GM12878 (cell line): ENCODE measurements around the gene CELSR1. TPM values are rescaled to one million over a fixed set of nuclear protein-coding genes. Genes with fewer than 3 reads are reported as not detected.

Experiments
- ATAC-seq: fragments of 200-7000 bp; cut with Tn5 transposase; 3 replicates; pipeline ENCODE4 v1.9.1; 2020; ENCODE audit warnings: mild to moderate bottlenecking, moderate library complexity
- BruUV-seq: library from RNA; stranded (reverse); fragments of 400-500 nt; replicated peaks from 2 replicates; lab custom pipeline; 2021; lab: Mats Ljungman, UMichigan
- CTCF ChIA-PET: fragments of 300-600 bp; sonication (Branson Sonifier 250); formaldehyde crosslinking; extraction: SDS; loops from one replicate; lab custom pipeline; 2021; ENCODE audit warnings: inconsistent platforms; lab: Yijun Ruan, JAX
- POLR2A ChIA-PET: fragments of 350-600 bp; formaldehyde crosslinking; extraction: SDS; loops from one replicate; lab custom pipeline; 2021; ENCODE audit warnings: inconsistent platforms; lab: Charles Lee
- RAD21 ChIA-PET: fragments of 300-600 bp; sonication (Branson Sonifier 250); formaldehyde crosslinking; loops from one replicate; lab custom pipeline; 2023; ENCODE audit warnings: antibody characterized with exemption; ENCODE audit not compliant: unreplicated experiment; lab: Charles Lee
- SMC1A ChIA-PET: fragments of 300-600 bp; sonication (Branson Sonifier 250); formaldehyde crosslinking; loops from one replicate; lab custom pipeline; 2023; ENCODE audit not compliant: unreplicated experiment, uncharacterized antibody; lab: Charles Lee
- DNase-seq: peaks from one replicate; pipeline ENCODE4 v3.0.0-alpha.2; 2011; ENCODE audit warnings: low read depth, low spot score
- FAIRE-seq: peaks from 3 replicates; lab custom pipeline; 2011; peaks lifted over from hg19 to GRCh38; lab: Jason Lieb, UNC
- H2AFZ ChIP-seq: 2 replicates; pipeline ENCODE4 v1.6.0; 2011; ENCODE audit warnings: low read depth, low read length, control low read depth; ENCODE audit not compliant: control insufficient read depth
- H3K27ac ChIP-seq: 2 replicates; pipeline ENCODE4 v1.5.1; 2011; ENCODE audit warnings: control low read depth; ENCODE audit not compliant: control insufficient read depth, insufficient read depth
- H3K27me3 ChIP-seq, 2 experiments: replicated peaks in 1 of 2; 2 replicates each; pipeline versions ENCODE4 v1.6.0 to v1.6.1; 2011; ENCODE audit warnings: low read length in 1 of 2; ENCODE audit not compliant: control insufficient read depth in 2 of 2, insufficient read depth in 2 of 2
- H3K36me3 ChIP-seq, 2 experiments: 2 replicates each; pipeline ENCODE4 v1.5.1; 2011; ENCODE audit warnings: low read length in 1 of 2; ENCODE audit not compliant: control insufficient read depth in 2 of 2, insufficient read depth in 2 of 2
- H3K4me1 ChIP-seq: 2 replicates; pipeline ENCODE4 v1.6.1; 2011; ENCODE audit warnings: mild to moderate bottlenecking, low read length, moderate library complexity, mixed read lengths; ENCODE audit not compliant: control insufficient read depth, insufficient read depth
- H3K4me2 ChIP-seq: 2 replicates; pipeline ENCODE4 v1.6.0; 2011; ENCODE audit warnings: control low read depth; ENCODE audit not compliant: control insufficient read depth, insufficient read depth
- H3K4me3 ChIP-seq: fragments of 200-600 bp; sonication (generic); 2 replicates; pipeline ENCODE4 v1.5.1; 2016
- H3K79me2 ChIP-seq: 2 replicates; pipeline ENCODE4 v1.6.0; 2011; ENCODE audit warnings: low read length; ENCODE audit not compliant: control insufficient read depth, insufficient read depth
- H3K9ac ChIP-seq: 2 replicates; pipeline ENCODE4 v1.8.0; 2011; ENCODE audit warnings: low read length, control low read depth, mixed read lengths; ENCODE audit not compliant: control insufficient read depth, insufficient read depth
- H3K9me3 ChIP-seq: replicated peaks from 3 replicates; pipeline ENCODE4 v1.5.1; 2011; ENCODE audit warnings: mild to moderate bottlenecking, low read length; ENCODE audit not compliant: control insufficient read depth, insufficient read depth
- H4K20me1 ChIP-seq: 2 replicates; pipeline ENCODE4 v1.6.0; 2011; ENCODE audit not compliant: control insufficient read depth, insufficient read depth
- RUNX3 ChIP-seq: IDR thresholded peaks from 2 replicates; pipeline ENCODE4 v1.6.1; 2012; ENCODE audit warnings: low read length, inconsistent platforms
- ZNF687 ChIP-seq: fragments of 450-650 bp; IDR thresholded peaks from 2 replicates; pipeline ENCODE4 v1.6.1; 2017; ENCODE audit warnings: mild to moderate bottlenecking, moderate library complexity
- WGBS: methylation state at CpG from one replicate; pipeline ENCODE4 v1.1.6; 2016; ENCODE audit warnings: low lambda C conversion rate; ENCODE audit not compliant: insufficient replicate concordance, insufficient coverage; ENCODE audit errors: missing lambda C conversion rate; 5-methylcytosine and 5-hydroxymethylcytosine counted together
- in situ Hi-C: fragments of 300-500 bp; cut with MboI; formaldehyde crosslinking; loops from 9 replicates; pipeline ENCODE4 v1.14.3; 2018; ENCODE audit warnings: mixed read lengths
- intact Hi-C: fragments of 100-400 bp; cut with micrococcal nuclease; formaldehyde crosslinking; loops from one replicate; pipeline ENCODE4 v1.14.2; 2022; ENCODE audit not compliant: unreplicated experiment
- polyA plus RNA-seq, 11 experiments: library from polyadenylated mRNA; depleted of rRNA in 4 of 11; unstranded in 6 of 11; stranded (reverse) in 5 of 11; fragments of >200 nt; fragmentation: Nextera tagmentation in 4 of 11; fragmentation: Illumina TruSeq in 1 of 11; extraction: Ambion mirVana in 4 of 11; extraction: Trizol in 1 of 11; gene quantifications; 1 replicate in 1 of 11; 2 replicates in 10 of 11; pipeline versions ENCODE4 v1.2.1 to v1.2.3, GENCODE V29; 2011 to 2016; ENCODE audit warnings: inconsistent platforms in 2 of 11, missing spikeins in 2 of 11, low read depth in 1 of 11
- total RNA-seq, 4 experiments: library from RNA; depleted of rRNA in 3 of 4; stranded (reverse); fragments of >200 nt in 3 of 4; fragmentation: Illumina TruSeq in 1 of 4; extraction: Trizol in 1 of 4; gene quantifications; 2 replicates each; pipeline versions ENCODE4 v1.2.1 to v1.2.3, GENCODE V29; 2013 to 2021

CELSR1 gene
- total and polyA plus RNA-seq, 10 of the 15 experiments (the other 5 are each of a cell fraction or from before 2014, with no cell fraction given) = 0.05 to 1.7 (median 0.35) TPM; not detected in 2

GRCh38 chr22:46413725-46414379, 123.6 kb downstream of the CELSR1 start:
- Histone ChIP-seq H3K27ac (no peak overlapping the region), H3K79me2 (no peaks in the 10 kb centered on the region), H3K9ac (no peak overlapping the region), H3K4me1 (peaks cover 6% of the 10 kb centered on the region; the same call in 1 of the 2 replicates), H3K9me3 (no peaks in the 10 kb centered on the region; the same call in 2 of the 3 replicates), H3K4me2 (no peak overlapping the region), H3K4me3 (no peak overlapping the region), H2AFZ (no peak overlapping the region), H3K27me3 (no peaks in the 10 kb centered on the region), H4K20me1 (no peaks in the 10 kb centered on the region), H3K36me3 (no peaks in the 10 kb centered on the region)
- ATAC-seq (no peak), FAIRE-seq (no peak), DNase-seq (no peak)
- ChIA-PET CTCF (interaction anchor here (1.0 kb wide), 1 partner anchor 128 kb away, joined by 3 read pairs; no protein-coding TSS in a partner anchor), POLR2A (no interaction called here), SMC1A (interaction anchor here (1.0 kb wide), 1 partner anchor 29 kb away, joined by 3 read pairs; no protein-coding TSS in a partner anchor), RAD21 (no interaction called here)
- intact Hi-C loops = no loop called here
- no TSS peak for BruUV-seq
- TF ChIP-seq ZNF687 (no peak), RUNX3 (no peak)
- in situ Hi-C loops = no loop called here
- WGBS = 49% methylated on average over 23 of the region's 23 CpGs
